RWPE1 (cell line): ENCODE data around the gene BTBD9.

Experiments
- CTCF ChIA-PET: fragments of 350-600 bp; sonication (Branson Sonifier 250); formaldehyde crosslinking; extraction: SDS; loops from one replicate; lab custom pipeline; 2021; lab: Yijun Ruan, JAX
- POLR2A ChIA-PET: fragments of 400-600 bp; formaldehyde crosslinking; extraction: SDS; loops from one replicate; lab custom pipeline; 2020; ENCODE audit warnings: antibody characterized with exemption; ENCODE audit not compliant: low non-redundant PET; lab: Yijun Ruan, JAX
- DNase-seq: peaks from one replicate; pipeline ENCODE4 v3.0.0; 2012; ENCODE audit warnings: low spot score
- H3K27ac ChIP-seq: fragments of 450-650 bp; 2 replicates; pipeline ENCODE4 v1.5.1; 2017
- CTCF ChIP-seq: fragments of 450-650 bp; conservative IDR thresholded peaks from 2 replicates; pipeline ENCODE4 v1.5.1; 2017; ENCODE audit warnings: low read depth, mild to moderate bottlenecking

The BTBD9 gene

GRCh38 chr6:38445336-38445735 is 194.4 kb downstream of the BTBD9 start:
- H3K27ac ChIP-seq = no peak overlapping the region
- ChIA-PET POLR2A (no interaction called here), CTCF (no interaction called here)
- TF ChIP-seq CTCF = no peak
- DNase-seq = no peak

GRCh38 chr6:38443352-38444144 is 196.2 kb downstream of the BTBD9 start:
- DNase-seq = no peak
- H3K27ac ChIP-seq = no peak overlapping the region
- CTCF ChIA-PET = no interaction called here
- POLR2A ChIA-PET = no interaction called here
- no peak for TF ChIP-seq CTCF

GRCh38 chr6:38438097-38438496 is 201.6 kb downstream of the BTBD9 start:
- no peak for TF ChIP-seq CTCF
- no peak for DNase-seq
- CTCF ChIA-PET = no interaction called here
- POLR2A ChIA-PET = no interaction called here
- no peak overlapping the region for H3K27ac ChIP-seq

GRCh38 chr6:38436726-38437465 is 202.8 kb downstream of the BTBD9 start:
- POLR2A ChIA-PET = no interaction called here
- peak; percentile 68 for DNase-seq

GRCh38 chr6:38435330-38435729 is 204.4 kb downstream of the BTBD9 start:
- CTCF ChIA-PET = no interaction called here
- POLR2A ChIA-PET = no interaction called here
- no peak for TF ChIP-seq CTCF

More at GRCh38 chr6:38436726-38437465, 202.8 kb downstream of the BTBD9 start:
- no peak for TF ChIP-seq CTCF
- CTCF ChIA-PET = interaction anchor here (0.6 kb wide), 1 partner anchor 402 kb away, joined by 3 read pairs; no protein-coding TSS in a partner anchor
- no peak overlapping the region for H3K27ac ChIP-seq

GRCh38 chr6:38434051-38434450 is 205.7 kb downstream of the BTBD9 start:
- POLR2A ChIA-PET = no interaction called here

More at GRCh38 chr6:38435330-38435729, 204.4 kb downstream of the BTBD9 start:
- H3K27ac ChIP-seq = no peak overlapping the region
- no peak for DNase-seq

More at GRCh38 chr6:38434051-38434450, 205.7 kb downstream of the BTBD9 start:
- DNase-seq = no peak
- no peak overlapping the region for H3K27ac ChIP-seq
- TF ChIP-seq CTCF = no peak
- CTCF ChIA-PET = no interaction called here
